Lower lobe of right lung (tissue), 2 donors: ENCODE measurements around the gene TNFSF8. TPM values are rescaled to one million over a fixed set of nuclear protein-coding genes. Genes with fewer than 3 reads are reported as not detected.
A peak's percentile ranks its signal among the peaks of the same experiment; 100 is the strongest.

Experiments used
- ATAC-seq, 2 donors: fragments of 200-7000 bp; cut with Tn5 transposase; one replicate each; pipeline ENCODE4 v1.9.1; 2020 to 2022; ENCODE audit warnings: mild to moderate bottlenecking in 2 of 2, moderate library complexity in 2 of 2
- DNase-seq: peaks from one replicate; pipeline ENCODE4 v3.0.0-alpha.2; 2020
- H3K27ac ChIP-seq: fragments of 200-600 bp; one replicate; pipeline ENCODE4 v1.8.0; 2022
- H3K27me3 ChIP-seq: fragments of 200-600 bp; one replicate; pipeline ENCODE4 v1.8.0; 2022; ENCODE audit warnings: low read depth
- H3K36me3 ChIP-seq: fragments of 200-600 bp; one replicate; pipeline ENCODE4 v1.8.0; 2022; ENCODE audit warnings: mild to moderate bottlenecking
- H3K4me1 ChIP-seq: fragments of 200-600 bp; one replicate; pipeline ENCODE4 v1.8.0; 2022
- H3K4me3 ChIP-seq: fragments of 200-600 bp; one replicate; pipeline ENCODE4 v1.8.0; 2022; ENCODE audit warnings: mild to moderate bottlenecking
- H3K9me3 ChIP-seq: fragments of 200-600 bp; one replicate; pipeline ENCODE4 v1.8.0; 2022
- intact Hi-C: fragments of 100-400 bp; cut with DNase I; formaldehyde crosslinking; loops from one replicate; pipeline ENCODE4 v1.11.0; 2022
- total RNA-seq: library from RNA; stranded (reverse); fragmentation: NEBNext Ultra II Directional; extraction: Animal tissue kit (Norgen Biotek cat#: 25700); gene quantifications from one replicate; pipeline ENCODE4 v1.2.1, GENCODE V29; 2021
- TF ChIP-seq, protein P1 (sequence below): fragments of 200-600 bp; IDR thresholded peaks from one replicate; pipeline ENCODE4 v1.8.0; 2022; ENCODE audit warnings: antibody characterized with exemption, mild to moderate bottlenecking
- donor health status: DM: no; HTN: yes; CAD: no; lungs with severe emphysema.

TNFSF8 gene
- total RNA-seq, 1 donor from 2014 or later, result 3.5 TPM

DNA sequence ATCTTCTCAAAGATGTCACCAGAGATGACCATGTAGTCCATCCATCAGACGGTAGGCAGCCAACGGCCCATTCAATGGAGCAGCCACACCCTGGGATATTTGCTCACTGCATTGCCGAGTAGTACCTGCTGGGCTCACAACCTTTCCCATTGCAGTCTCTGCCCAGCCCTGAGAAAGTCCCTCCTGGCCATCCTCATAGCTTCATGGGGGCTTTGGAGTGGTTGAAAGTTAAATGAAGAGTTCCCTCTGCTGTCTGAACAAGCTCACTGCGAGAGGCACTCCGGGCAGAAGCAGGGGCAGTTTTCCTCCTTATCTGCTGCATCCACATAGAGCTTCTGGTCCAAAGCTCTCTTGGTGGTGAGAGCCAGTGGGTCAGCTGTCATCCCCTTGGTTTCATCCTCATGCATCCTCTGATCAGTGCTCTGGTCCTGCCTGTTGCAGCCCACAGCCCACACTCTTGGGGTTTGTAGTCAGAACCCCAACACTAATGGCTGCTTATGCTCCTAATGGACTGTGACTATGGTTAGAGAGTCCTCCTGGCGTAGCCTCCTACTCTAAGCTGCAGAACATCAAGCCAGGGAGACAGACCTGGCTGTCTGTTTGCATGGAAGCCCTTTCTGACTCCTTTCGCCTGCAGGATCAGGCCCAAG is 23.3 kb downstream of the TNFSF8 start:
- TF ChIP-seq, protein P1, sequence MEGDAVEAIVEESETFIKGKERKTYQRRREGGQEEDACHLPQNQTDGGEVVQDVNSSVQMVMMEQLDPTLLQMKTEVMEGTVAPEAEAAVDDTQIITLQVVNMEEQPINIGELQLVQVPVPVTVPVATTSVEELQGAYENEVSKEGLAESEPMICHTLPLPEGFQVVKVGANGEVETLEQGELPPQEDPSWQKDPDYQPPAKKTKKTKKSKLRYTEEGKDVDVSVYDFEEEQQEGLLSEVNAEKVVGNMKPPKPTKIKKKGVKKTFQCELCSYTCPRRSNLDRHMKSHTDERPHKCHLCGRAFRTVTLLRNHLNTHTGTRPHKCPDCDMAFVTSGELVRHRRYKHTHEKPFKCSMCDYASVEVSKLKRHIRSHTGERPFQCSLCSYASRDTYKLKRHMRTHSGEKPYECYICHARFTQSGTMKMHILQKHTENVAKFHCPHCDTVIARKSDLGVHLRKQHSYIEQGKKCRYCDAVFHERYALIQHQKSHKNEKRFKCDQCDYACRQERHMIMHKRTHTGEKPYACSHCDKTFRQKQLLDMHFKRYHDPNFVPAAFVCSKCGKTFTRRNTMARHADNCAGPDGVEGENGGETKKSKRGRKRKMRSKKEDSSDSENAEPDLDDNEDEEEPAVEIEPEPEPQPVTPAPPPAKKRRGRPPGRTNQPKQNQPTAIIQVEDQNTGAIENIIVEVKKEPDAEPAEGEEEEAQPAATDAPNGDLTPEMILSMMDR, result peak; percentile 57
- ATAC-seq (peak; percentile 44 to 55), DNase-seq (no peak)
- Histone ChIP-seq H3K4me3 (no peak overlapping the region), H3K27me3 (no peaks in the 10 kb centered on the region), H3K36me3 (no peaks in the 10 kb centered on the region), H3K4me1 (peaks cover 32% of the 10 kb centered on the region), H3K27ac (no peak overlapping the region), H3K9me3 (no peaks in the 10 kb centered on the region)
- intact Hi-C loops, result no loop called here

DNA sequence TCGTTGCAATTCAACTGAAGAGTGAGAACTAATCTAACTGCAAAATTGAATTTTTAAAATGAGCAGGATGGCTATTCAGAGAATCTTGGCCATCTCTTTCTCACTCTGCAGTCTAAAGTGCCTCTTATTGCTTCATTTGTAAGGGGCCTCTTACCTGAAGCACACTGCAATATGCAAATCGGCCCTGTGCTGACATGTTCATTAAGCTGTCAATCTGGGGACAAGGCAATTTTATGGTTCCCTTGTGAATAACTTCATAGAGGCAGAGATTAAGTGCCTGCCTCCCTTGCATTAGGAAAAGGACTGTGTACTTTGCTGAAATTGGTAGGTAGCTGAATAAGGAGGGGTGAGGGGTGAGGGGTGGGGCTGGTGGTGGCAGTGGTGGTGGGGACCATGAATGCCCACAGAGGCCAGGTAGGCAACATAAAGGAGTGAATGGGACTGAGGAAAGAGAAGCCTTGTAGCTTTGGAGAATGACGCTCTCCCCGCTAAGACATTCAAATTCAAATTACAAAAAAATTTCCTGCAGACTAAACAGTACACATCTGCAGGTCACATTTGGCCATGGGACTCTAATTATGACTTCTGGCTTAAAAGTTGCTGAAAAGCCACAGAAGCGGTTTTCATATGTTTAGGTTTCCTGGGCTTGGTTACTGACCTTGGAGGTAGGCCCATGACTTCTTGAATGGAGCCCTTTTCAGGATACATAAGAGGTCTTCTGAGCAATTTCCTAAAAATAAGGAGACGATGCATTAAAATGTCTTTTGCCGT is 25.0 kb downstream of the TNFSF8 start:
- intact Hi-C loops, result no loop called here
- H3K4me3 ChIP-seq, result no peak overlapping the region
- no peak overlapping the region for H3K27ac ChIP-seq
- H3K36me3 ChIP-seq, result no peaks in the 10 kb centered on the region
- TF ChIP-seq, protein P1, result no peak
- ATAC-seq, result peak; percentile 37 to 51
- DNase-seq, result no peak
- H3K9me3 ChIP-seq, result no peaks in the 10 kb centered on the region
- peaks cover 32% of the 10 kb centered on the region for H3K4me1 ChIP-seq
- no peaks in the 10 kb centered on the region for H3K27me3 ChIP-seq

DNA sequence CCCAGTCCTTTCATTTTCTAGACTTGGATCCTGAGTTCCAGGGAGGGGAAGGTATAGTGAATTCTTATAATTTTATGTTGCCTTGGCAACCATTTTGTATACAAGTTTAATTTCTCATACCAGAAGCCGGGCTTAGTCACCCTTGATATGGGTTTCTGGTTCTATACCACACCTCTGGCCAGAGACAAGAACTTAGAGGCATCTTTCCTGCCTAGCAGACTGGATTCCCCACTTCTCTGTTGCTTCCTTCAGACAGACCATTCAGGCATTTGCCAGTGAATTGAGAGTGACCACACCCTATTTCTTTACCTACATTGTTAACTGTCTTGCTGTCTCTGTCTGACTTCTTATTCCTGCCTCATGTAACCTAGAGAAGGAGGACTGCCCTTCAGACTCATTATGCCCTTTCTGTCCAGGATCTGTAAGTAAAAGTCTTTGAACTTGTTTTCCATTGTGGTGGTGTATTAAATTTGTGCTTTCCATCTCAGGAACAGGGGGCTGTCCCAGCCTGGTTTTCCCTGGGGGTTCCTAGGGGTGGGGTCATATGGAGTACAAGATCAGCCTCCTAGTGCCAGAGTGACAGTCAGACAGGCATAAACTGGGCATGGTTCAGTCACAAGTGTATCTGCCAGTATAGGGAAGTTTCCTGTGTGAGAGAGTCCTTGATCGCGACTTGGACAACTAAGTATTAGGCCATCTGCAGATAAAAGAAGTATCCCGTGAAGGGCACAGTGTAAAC is 27.4 kb downstream of the TNFSF8 start:
- Histone ChIP-seq H3K4me3 (no peak overlapping the region), H3K9me3 (no peaks in the 10 kb centered on the region), H3K36me3 (no peaks in the 10 kb centered on the region), H3K27ac (no peak overlapping the region), H3K27me3 (no peaks in the 10 kb centered on the region), H3K4me1 (peaks cover 31% of the 10 kb centered on the region)
- ATAC-seq (no peak), DNase-seq (no peak)
- intact Hi-C loops, result no loop called here
- TF ChIP-seq, protein P1, result no peak

DNA sequence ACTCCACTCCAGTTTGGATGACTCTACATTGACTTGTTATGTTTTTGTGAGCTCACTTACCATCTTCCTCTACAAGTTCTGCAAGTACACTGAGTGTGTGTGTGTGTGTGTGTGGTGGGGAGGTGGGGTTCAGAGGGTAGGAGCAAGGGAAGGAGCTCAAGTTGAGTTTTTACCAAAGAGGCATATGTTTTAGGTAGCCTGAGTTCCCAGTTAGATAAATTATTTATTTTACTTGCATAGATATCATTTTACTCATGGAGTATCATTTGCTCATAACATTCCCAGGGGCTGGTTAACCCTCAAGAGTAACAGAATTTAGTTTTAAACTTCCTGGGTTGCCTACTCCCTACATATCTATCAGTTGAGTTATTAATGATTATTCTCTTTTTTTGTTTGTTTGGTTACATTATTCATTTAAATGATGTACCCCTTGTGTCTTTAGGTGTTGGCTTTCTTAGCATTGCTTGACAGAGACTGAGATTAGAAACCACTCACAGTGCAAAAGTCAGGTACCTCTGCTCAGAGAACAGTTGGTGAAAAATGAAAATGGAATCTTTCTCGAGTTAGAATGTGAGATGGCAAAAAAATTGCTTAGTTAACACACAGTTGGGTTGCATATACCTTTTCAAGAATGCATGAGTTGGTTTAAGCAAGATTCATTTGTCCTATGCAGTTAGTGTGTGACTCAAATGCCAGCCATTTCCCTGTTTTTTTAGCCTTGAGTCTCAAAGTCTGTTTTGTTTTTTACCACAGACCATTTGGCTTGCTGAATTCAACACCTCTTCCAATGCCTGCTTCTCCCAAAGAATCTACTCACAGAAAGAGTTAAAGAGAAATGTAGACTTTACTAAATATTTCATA is 29.2 kb downstream of the TNFSF8 start:
- Histone ChIP-seq H3K27me3 (no peaks in the 10 kb centered on the region), H3K9me3 (no peaks in the 10 kb centered on the region), H3K4me1 (peaks cover 18% of the 10 kb centered on the region), H3K36me3 (no peaks in the 10 kb centered on the region), H3K27ac (no peak overlapping the region), H3K4me3 (no peak overlapping the region)
- intact Hi-C loops, result no loop called here
- ATAC-seq (no peak), DNase-seq (no peak)
- TF ChIP-seq, protein P1, result no peak

DNA sequence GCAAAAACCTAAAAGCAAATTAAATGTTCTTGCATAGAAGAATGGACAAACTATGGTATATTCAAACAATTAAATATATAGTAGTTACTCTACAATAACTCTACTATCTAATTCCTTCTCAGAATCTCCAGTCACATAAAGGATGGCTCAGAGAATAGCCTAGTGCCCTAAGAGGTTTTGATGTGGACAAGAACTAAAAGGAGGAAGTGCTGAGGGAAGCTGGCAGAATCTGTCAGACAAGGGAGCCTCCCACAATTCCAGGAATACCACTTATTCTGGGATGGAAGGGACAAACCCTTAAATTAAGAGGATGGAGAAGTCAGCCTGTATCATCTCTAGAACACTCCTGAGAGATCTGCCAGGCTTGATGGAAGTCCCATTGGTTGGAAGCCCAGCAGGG is 30.4 kb downstream of the TNFSF8 start:
- intact Hi-C loops, result no loop called here
- TF ChIP-seq, protein P1, result no peak
- no peaks in the 10 kb centered on the region for H3K27me3 ChIP-seq
- H3K9me3 ChIP-seq, result no peaks in the 10 kb centered on the region
- DNase-seq (no peak), ATAC-seq (no peak)
- no peaks in the 10 kb centered on the region for H3K36me3 ChIP-seq
- H3K27ac ChIP-seq, result no peak overlapping the region
- peaks cover 22% of the 10 kb centered on the region for H3K4me1 ChIP-seq
- no peak overlapping the region for H3K4me3 ChIP-seq
